AG04449 (cell line): ENCODE data around the gene DENND5B.
"Not testable (repeated sequence)": the region's sequence is repeated elsewhere in the genome, so short reads cannot be mapped to it uniquely, and the experiment has no call there.

Experiments
- CTCF ChIA-PET: fragments of 350-600 bp; formaldehyde crosslinking; extraction: SDS; loops from one replicate; lab custom pipeline; 2021; ENCODE audit warnings: antibody characterized with exemption; lab: Yijun Ruan, JAX
- POLR2A ChIA-PET: fragments of 400-600, 350-600 bp; formaldehyde crosslinking; extraction: SDS; loops from one replicate; lab custom pipeline; 2020; ENCODE audit warnings: antibody characterized with exemption, inconsistent platforms; lab: Yijun Ruan, JAX
- DNase-seq: peaks from one replicate; pipeline ENCODE4 v3.0.0-alpha.2; 2010; ENCODE audit warnings: low read depth, low spot score
- H3K4me3 ChIP-seq: 2 replicates; pipeline ENCODE4 v1.5.1; 2011; ENCODE audit warnings: low read depth, mild to moderate bottlenecking, control low read depth, low read length
- TF ChIP-seq, protein P1 (sequence below): IDR thresholded peaks from one replicate; pipeline ENCODE4 v1.5.1; 2011; ENCODE audit warnings: mild to moderate bottlenecking, moderate library complexity, low read length, control low read depth, inconsistent platforms; ENCODE audit not compliant: insufficient read depth; ENCODE audit errors: missing control alignments

Gene DENND5B

DNA sequence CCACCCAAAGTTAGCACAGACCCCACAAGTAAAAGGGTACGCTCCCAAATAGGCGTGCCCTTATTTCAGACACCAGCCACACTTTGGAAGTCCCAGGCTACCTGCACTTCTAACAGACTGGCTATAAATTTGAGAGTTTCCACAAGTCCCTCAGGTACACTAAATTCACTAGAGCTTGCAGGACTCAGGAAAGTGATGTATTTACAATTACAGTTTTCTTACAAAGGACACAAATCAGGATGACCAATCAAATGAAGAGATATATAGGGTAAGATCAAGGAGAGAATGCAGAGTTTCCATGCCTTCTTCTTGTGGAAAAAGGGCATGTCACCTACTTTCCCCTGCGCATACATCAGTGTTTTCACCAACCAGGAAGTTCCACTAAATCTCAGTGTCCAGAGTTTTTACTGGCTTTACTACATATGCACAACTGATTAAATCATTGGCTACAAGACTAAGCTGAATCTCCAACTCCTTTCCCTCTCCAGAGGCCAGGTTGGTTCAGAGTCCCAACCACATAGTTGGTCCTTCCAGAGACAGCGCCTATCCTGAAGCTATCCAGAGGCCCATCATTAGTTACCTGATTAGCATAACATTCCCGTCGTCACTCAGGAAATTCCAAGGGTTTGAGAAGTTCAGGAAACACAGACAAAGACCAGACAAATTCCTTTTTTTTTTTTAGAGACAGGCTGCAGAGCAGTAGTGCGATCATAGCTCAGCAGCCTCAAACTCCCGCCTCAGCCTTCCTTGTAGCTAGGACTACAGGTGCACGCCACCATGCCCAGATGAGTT lies 84.2 kb downstream of the DENND5B start:
- no peak for DNase-seq
- POLR2A ChIA-PET, result interaction anchor here (0.8 to 1.0 kb wide), 3 partner anchors 11 to 15 kb away, joined by 3 read pairs; no protein-coding TSS in a partner anchor
- TF ChIP-seq, protein P1, sequence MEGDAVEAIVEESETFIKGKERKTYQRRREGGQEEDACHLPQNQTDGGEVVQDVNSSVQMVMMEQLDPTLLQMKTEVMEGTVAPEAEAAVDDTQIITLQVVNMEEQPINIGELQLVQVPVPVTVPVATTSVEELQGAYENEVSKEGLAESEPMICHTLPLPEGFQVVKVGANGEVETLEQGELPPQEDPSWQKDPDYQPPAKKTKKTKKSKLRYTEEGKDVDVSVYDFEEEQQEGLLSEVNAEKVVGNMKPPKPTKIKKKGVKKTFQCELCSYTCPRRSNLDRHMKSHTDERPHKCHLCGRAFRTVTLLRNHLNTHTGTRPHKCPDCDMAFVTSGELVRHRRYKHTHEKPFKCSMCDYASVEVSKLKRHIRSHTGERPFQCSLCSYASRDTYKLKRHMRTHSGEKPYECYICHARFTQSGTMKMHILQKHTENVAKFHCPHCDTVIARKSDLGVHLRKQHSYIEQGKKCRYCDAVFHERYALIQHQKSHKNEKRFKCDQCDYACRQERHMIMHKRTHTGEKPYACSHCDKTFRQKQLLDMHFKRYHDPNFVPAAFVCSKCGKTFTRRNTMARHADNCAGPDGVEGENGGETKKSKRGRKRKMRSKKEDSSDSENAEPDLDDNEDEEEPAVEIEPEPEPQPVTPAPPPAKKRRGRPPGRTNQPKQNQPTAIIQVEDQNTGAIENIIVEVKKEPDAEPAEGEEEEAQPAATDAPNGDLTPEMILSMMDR, result no peak
- CTCF ChIA-PET, result interaction anchor here (1.4 kb wide), 1 partner anchor 11 kb away, joined by 6 read pairs; no protein-coding TSS in a partner anchor
- no peak overlapping the region for H3K4me3 ChIP-seq

DNA sequence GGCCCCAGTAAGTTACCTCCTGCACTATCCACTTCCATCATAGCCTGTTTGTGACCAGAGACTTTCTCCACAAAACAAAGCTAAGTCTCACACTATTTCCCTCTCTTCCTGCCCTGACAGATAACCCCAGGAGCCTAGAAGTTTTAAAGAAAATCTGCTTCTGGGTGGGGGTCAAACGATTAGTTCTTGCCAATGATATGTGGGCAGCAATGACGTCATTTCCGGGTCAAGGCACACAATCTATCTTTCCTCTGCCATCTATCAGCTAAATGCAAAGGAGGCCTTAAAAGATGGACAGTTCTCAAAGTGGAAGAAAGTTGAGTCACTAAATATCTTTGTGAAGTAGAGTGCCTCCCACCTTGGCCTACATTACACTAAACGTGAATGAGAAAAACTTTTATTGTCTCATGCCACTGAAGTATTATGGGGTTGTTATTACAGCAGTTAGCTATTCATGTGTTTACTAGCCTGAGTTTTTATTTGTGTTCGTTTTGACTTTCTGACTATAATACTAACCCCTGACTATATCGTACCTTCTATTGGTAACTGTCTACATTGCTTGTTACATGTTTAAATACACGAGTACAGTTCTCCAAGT lies 86.2 kb downstream of the DENND5B start:
- POLR2A ChIA-PET, result no interaction called here
- CTCF ChIA-PET, result no interaction called here
- TF ChIP-seq, protein P1, result no peak

DNA sequence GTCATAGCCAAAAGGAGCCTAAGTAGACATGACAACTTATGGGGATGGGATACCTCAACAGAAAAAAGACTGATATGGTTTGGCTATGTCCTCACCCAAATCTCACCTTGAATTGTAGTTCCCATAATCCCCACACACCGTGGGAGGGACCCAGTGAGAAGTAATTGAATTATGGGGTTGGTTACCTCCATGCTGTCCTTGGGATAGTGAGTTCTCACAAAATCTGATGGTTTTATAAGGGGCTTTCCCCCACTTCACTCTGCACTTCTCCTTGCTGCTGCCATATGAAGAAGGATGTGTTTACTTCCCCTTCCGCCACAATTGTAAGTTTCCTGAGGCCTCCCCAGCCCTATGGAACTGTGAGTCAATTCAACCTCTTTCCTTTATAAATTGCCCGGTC lies 89.9 kb downstream of the DENND5B start:
- CTCF ChIA-PET, DNase-seq, POLR2A ChIA-PET, H3K4me3 ChIP-seq: not testable (repeated sequence)

More for the DNA sequence above, 86.2 kb downstream of the DENND5B start:
- H3K4me3 ChIP-seq, result no peak overlapping the region
- no peak for DNase-seq

DNA sequence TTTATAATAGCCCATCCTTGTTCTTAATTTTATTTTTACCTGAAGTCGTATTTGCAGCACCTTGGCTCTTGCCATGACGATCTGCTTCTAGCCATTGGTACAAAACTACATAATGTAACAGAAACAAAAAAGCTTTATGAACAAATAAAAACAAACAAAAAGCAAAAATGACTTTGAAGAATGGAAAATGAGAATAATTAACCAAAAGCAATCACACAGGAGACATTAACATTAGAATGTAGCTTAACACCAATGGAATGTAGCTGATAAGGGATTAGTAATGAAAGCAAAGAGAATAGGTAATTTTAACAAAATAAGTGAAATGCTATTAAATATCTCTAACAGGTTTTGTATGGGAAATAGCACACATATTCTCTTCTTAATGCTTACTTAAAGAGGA lies 91.4 kb downstream of the DENND5B start:
- ChIA-PET POLR2A (no interaction called here), CTCF (no interaction called here)
- no peak for DNase-seq
- TF ChIP-seq, protein P1, result no peak
- no peak overlapping the region for H3K4me3 ChIP-seq

DNA sequence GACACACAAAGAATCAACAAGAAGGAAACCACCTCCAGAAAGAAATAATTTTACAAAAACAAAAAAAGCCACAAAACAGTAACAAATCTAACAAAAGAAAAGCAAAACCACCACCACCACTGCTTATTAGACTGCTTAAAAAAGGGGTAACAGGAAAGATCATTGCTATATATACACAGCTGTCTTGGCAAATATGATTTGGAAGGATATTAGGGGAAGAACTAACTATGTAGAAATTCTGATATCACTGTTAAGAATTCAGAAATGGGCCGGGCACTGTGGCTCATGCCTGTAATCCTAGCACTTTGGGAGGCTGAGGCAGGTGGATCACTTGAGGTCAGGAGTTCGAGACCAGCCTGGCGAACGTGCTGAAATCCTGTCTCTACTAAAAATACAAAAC lies 92.5 kb downstream of the DENND5B start:
- no peak for DNase-seq
- H3K4me3 ChIP-seq, result no peak overlapping the region
- TF ChIP-seq, protein P1, result no peak
- POLR2A ChIA-PET, result no interaction called here
- CTCF ChIA-PET, result no interaction called here

DNA sequence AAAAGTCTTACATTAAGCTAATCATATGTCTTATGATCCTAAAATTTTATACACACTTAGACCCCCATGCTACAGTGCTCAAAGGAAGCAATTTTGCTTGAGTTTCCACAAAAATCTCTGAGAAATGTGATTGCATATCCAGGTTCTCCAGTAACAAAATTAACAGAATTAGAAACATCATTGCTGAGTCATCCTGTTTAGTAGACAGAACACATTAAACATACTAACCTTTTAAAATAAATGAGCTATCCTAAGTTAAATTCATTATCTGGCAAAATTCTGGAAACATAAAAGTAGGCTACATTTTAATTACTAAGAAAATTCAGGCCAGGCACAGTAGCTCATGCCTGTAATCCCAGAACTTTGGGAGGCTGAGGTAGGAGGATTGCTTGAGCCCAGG lies 94.7 kb downstream of the DENND5B start:
- TF ChIP-seq, protein P1, result no peak
- H3K4me3 ChIP-seq, result no peak overlapping the region
- ChIA-PET POLR2A (no interaction called here), CTCF (interaction anchor here (1.1 kb wide), 1 partner anchor 22 kb away, joined by 3 read pairs; no protein-coding TSS in a partner anchor)
- no peak for DNase-seq
